DMS153 treated with DMSO at 0.1 percent for 48 hours (cell line): Measurements from ENCODE around the gene FAM114A2.
"Not testable (repeated sequence)": the region's sequence is repeated elsewhere in the genome, so short reads cannot be mapped to it uniquely, and the experiment has no call there.

ENCODE experiments used
- DNase-seq: peaks from one replicate; lab custom pipeline; 2025; ENCODE audit not compliant: unreplicated experiment; lab: John Stamatoyannopoulos, UW

Gene FAM114A2

DNA sequence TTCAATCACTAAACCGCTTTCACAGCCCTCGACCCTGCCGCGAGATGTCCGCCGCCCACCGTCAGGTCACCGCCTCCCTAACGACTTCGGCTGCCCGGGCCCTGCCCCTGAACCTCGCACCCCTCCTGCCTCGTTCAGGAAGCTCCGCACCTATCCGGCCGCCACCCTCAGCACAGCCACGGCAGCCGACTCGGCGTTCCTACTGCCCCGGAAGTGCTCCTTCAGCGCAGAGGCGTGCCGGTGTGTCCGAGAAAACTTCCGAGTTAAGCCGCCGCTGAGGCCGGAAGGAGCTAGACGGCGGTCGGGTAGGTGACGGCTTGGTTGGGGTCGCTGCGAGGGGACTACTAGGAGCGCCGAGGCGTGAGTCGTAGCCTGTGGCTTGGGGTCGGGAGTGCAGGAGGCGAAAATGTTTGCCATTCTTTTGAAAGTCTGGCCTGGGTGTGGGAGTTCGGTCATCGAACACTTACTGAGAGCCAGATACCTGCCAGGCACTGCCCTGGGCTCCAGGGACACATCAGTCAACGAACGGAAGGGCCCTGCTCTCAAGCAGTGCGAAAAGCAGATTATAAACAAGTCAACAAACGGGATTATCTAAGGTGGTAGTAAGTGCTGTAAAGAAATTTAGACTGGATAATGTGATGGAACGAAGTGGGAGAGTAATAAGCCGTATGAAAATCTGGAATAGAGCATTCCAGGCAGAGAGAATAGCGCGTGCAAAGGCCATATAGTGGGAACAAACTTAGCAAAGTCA is at the start of gene FAM114A2, which contains the start of gene MFAP3:
Gene FAM114A2 (minus strand): TSS at position 204 of the 751 bp plus-strand sequence. CDS start 3,957 bp downstream, outside the sequence.
Gene MFAP3 (plus strand): TSS at position 261 of the 751 bp plus-strand sequence. CDS start 10,756 bp downstream, outside the sequence.
- peak; percentile 19 for DNase-seq

DNA sequence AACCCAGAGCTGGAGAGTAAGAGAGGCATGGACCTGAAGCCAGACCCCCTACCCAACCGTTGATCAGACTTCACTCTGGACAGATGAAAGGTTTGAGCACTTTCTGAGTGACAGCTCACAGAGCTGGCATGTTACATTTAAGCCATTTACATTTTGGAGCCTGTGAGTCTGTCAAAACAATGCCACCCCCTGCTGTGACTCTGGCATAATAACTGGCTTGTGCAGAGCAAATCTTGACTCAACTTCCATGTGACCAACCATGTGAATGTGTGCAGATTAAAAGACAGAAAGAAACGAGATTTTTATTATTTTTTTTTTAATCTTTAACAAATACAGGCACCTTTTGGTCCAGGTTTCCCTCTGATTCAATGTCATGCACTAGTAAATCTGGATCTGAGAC is 48.5 kb upstream of the FAM114A2 start:
- peak; percentile 8 for DNase-seq

DNA sequence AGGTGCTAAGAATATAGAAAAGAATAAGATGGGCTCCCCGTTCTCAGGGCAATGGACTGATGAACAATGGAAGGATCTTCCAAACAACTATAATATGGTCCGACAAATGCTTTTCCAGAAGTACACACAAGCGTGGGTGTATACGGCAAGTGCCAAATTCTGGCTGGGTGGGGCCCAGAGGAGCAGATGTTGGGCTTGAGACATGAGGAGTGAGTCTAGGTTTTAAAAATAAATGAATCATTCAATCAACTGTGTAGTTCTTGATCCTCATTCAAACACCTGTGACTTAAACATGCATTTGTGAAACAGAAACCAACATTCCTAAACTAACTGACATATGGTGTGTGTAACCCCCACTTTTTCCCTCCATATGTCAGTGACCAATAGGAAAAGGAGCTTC is 47.9 kb upstream of the FAM114A2 start:
- no peak for DNase-seq

DNA sequence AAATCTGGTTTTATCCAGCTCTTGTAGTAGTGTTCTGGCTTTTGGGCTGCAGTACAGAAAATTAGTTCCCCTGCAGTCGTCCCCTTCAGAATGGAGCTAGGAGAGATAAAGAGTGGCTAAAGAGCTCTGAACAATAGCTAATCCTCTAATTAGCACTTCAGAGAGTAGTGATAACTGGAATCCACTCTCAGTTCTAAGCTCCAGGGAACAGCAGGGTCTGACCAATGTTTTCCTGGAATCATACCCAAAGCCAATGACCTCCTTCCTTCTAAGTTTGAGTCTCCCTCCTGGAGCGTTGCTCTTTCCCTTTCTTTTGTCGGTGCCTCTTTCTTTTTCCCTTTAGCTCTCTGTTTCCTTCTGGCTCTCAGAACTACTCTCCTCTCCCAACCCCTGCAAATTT is 47.4 kb upstream of the FAM114A2 start:
- DNase-seq: no peak

DNA sequence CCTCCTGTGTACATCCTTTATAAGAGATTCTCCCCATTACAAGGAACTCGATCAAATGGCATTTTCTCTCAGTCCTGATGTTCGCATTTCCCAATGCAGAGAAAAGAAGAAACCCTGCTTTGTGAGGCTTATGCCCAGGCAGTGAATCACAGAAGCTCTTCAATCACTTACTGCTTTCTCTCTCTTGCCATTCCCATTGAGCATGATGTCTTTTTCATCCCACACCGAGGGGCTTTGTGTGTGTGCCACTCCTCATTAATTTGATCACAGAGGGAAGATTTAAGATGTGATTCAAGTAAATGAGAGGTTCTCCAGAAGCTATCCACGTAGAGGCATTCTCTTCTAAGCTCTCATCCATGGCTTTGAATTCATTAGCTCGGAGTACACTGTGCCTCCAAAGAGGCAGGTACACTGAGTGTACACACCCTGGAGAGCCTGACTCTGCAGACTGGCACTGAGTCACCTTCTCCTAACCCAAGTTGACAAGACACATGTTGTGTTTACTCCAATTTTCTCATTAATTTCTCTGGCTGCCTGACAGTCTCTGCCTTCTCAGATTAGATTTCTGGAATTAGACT is 45.4 kb upstream of the FAM114A2 start:
- DNase-seq: no peak

- DNase-seq: no peak
These were observed 42.5 kb upstream of the FAM114A2 start for GRCh38 chr5:154081246-154081645.

DNA sequence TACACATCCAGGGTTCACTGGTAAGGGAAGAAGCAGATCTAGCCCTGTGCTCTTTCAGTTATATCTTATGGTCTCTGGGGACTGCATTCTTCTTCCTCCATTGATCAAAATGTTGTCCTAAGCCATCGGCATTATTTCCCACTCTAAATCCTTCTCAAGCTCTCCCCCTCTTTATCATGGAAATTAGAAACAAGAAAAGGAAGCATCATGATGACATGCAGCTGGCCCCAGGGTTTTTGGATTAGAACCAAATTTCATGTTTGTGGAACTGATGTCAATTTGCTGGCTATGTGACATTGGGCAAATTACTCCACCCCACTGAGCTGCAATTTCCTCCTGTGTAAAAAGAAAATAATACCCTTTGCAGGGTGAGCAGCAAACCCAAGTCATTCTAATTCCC is 39.6 kb upstream of the FAM114A2 start:
- DNase-seq: peak; percentile 44

GRCh38 chr5:154077696-154078095 is 39.0 kb upstream of the FAM114A2 start:
- DNase-seq: no peak

GRCh38 chr5:154076240-154076922 is 37.7 kb upstream of the FAM114A2 start:
- DNase-seq: no peak

DNA sequence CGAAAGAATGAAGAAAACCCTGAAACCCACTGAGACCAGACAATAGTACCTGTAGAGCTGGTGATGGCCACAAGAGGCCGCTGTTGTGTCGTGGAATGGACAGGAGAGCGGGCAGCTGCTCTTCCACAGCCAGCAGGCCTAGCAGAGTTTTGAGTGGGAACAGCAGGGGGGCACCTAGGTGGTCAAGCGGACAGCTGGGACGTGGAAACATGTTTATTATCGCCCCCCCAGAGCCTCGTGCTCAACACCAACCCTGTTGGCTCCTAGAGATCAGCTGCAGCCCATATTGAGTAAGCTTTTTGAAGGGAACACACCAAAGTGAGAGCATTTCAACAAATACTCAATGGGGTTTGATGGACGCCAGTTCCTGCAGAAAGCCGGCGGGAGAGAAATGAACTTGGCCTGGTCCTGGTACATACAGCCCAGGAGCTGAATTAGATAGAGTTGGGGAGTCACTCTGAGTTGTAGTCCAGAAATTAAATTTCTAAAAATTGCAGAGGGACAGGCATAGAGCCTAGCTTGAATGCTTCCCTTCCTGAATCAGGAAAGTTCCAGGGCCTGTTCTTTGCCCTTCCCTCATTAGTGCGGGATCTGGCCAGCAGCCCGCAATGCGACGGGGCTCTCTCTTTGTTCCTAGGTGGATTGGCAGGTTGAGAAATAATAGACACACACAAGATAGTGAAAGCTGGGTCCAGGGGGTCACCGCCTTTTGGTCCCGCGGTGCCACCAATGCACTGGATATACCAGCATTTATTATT is 33.9 kb upstream of the FAM114A2 start:
- peak; percentile 45 for DNase-seq

DNA sequence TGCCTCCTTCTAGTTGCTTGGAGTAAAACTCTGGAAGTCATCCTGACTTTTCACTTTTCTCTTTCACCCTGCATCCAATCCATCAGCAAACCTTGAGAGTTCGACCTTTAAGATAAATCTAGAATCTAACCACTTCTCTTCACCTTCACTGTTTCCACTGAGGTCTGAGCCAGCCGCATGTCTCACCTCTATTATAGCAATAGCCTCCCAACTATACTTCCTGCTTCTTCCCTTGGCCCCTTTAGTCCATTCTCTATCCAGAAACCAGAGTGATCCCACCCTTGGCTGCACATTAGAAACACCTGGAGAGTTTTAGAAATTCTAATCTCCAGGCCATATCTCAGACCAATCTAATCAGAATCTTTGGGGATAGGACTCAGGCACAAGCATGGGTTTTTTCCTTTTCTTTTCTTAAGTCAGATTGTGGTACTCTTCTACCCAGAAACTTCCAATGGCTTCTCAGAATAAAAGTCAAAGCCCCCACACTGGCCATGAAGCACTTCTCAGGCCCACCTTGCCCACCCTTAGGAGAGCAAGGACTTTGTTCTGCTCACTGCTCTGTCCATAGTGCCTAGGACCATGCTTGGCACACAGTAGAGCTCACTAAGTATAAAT is 33.2 kb upstream of the FAM114A2 start:
- DNase-seq: no peak

- not testable (repeated sequence) for DNase-seq
These were observed 31.1 kb upstream of the FAM114A2 start for GRCh38 chr5:154069854-154070253.

GRCh38 chr5:154065971-154066370 is 27.3 kb upstream of the FAM114A2 start:
- no peak for DNase-seq

DNA sequence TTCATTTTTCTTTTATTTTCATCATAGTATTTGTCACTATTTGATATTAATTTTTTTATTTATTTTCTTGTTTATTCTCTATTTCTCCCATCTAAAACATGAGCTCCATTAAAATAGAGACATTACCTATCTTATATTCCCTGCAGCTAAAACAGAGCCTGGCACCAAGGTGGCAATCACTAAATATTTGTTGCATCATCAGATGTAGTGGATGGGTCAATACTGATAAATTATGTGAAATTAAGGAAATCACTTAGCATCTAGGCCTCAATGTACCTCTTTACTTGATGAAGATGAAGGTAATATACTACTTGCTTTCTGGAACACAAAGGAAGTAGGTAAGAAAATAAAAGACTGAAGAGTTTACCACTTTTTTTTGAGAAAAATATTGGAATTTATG is 24.7 kb upstream of the FAM114A2 start:
- DNase-seq: no peak

GRCh38 chr5:154060606-154061005 is 21.9 kb upstream of the FAM114A2 start:
- DNase-seq: no peak

DNA sequence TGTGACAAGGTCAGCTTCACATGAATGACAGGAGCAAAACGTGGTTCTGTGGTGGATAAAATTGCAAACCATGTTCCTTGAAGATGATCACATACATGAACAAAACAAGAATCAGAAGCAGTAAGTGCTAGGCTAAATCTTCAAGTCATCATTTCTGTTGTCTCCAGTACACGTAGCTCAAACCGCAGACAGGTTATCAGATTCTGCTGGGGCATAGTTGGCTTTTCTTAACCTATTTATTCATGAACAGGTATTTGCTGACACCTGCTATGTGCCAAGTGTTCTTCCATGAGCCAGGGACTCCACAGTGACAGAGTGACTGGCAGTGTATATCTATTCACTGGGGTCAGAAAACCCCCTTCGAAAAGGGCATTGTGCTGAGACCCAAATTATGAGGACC is 20.9 kb upstream of the FAM114A2 start:
- no peak for DNase-seq

GRCh38 chr5:154059039-154059430 is 20.3 kb upstream of the FAM114A2 start:
- no peak for DNase-seq

DNA sequence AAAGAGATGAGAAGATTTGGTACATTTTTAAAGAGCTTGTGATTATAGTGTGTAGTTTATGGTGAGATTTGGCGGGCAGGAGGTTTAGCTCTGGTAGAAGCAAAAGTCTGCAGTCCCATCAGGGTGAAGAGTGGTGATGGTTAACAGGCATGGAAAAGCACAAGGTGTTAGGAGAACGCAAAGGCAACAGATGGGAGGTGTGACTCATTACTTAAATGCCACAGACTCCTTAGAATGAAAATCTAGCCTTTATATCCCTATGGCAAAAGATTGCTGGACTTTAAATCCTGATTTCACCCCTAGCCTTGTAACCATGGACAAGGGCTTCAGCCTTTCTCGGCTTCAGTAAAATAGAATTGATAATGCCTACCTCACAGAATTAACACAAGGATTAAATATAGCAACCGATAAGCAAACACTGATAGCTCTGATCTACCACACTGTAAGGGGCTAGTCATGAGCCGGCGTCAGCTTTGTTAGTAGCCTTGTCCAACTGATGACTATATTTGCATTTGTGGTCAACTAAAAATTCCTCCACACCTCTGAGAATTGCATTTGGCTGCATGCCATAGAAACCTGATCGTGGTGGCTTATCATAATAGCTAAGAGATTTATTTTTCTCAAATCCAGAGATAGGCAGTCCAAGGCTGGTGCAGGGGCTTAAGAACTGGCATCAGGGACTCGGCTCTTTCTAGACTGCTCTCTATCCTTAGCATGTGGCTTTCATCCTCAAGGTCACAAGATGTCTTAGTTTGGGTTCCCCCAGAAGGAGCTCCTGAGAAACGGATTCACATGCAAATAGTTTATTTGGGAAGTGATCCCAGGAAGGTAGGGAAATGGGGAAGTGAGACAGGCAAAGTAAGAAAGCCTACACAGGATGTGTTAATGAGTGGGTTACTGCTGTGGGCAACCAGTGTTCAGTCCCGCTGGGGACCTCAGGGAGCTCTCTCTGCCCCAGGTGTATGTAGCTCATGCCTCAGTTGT is 19.6 kb upstream of the FAM114A2 start:
- DNase-seq: peak; percentile 7

GRCh38 chr5:154055201-154055600 is 16.5 kb upstream of the FAM114A2 start:
- DNase-seq: peak; percentile 1

DNA sequence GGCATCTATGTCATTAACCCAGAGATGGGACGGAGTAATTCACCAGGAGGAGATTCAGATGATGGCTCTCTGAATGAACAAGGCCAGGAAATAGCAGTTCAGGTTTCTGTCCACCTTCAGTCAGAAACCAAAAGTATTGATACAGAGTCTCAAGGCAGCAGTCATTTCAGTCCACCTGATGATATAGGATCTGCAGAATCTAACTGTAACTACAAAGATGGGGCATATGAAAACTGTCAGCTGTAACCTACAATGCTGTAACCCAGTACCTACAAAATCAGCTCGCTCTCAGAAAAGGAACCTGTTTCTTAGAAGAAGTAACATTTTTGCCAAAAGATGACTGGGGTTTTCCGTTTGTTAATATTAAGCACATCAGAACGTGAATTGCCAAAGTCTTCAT is 14.8 kb upstream of the FAM114A2 start:
- no peak for DNase-seq
